ENCODE results near the gene SLC25A41. TPM values are rescaled to one million over a fixed set of nuclear protein-coding genes. Genes with fewer than 3 reads are reported as not detected.

Gene SLC25A41
- total and polyA plus RNA-seq, 2 of the 13 experiments (the other 11 are each of a cell fraction or from before 2014, with no cell fraction given), result 0.33 to 0.95 TPM

DNA sequence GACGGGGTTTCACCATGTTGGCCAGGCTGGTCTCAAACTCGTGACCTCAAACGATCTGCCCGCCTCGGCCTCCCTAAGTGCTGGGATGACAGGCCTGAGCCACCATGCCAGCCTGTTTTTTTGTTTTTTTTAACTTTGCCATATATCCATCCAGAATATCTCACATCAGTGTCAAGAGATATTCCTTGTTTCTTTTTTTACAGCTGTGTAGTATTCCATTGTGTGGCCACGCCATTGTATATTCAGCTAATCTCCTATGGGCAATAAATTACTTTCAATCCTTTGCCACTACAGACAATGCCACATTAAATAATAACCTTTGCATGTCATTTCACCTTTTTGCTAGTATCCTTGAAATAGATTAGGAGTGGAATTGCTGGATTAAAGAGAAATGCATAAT, 24.2 kb downstream of the SLC25A41 start (continued):
- TF ChIP-seq, protein P1, sequence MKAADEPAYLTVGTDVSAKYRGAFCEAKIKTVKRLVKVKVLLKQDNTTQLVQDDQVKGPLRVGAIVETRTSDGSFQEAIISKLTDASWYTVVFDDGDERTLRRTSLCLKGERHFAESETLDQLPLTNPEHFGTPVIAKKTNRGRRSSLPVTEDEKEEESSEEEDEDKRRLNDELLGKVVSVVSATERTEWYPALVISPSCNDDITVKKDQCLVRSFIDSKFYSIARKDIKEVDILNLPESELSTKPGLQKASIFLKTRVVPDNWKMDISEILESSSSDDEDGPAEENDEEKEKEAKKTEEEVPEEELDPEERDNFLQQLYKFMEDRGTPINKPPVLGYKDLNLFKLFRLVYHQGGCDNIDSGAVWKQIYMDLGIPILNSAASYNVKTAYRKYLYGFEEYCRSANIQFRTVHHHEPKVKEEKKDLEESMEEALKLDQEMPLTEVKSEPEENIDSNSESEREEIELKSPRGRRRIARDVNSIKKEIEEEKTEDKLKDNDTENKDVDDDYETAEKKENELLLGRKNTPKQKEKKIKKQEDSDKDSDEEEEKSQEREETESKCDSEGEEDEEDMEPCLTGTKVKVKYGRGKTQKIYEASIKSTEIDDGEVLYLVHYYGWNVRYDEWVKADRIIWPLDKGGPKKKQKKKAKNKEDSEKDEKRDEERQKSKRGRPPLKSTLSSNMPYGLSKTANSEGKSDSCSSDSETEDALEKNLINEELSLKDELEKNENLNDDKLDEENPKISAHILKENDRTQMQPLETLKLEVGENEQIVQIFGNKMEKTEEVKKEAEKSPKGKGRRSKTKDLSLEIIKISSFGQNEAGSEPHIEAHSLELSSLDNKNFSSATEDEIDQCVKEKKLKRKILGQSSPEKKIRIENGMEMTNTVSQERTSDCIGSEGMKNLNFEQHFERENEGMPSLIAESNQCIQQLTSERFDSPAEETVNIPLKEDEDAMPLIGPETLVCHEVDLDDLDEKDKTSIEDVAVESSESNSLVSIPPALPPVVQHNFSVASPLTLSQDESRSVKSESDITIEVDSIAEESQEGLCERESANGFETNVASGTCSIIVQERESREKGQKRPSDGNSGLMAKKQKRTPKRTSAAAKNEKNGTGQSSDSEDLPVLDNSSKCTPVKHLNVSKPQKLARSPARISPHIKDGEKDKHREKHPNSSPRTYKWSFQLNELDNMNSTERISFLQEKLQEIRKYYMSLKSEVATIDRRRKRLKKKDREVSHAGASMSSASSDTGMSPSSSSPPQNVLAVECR (CRISPR knock-in tag; IDR thresholded peaks at IDR 0.05; ENCODE audit: borderline replicate concordance), result no peak

DNA sequence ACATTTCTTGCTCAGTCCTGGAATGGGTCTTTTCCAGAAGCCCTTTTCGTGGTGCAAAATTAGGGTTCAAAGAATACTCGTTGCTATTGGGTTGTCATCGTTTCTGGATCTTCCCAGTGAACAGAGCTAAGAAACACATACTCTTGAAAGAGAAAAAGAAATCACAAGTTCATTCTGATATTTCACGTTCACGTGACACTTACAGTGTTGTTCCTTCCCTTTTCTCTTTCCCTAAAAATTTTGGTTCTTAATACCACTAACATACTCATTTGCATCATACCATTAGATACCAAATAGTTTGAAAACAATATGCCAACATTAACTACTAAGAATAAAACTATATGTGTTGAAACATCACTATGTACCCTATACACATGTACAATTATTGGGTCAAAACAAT, 27.2 kb downstream of the SLC25A41 start:
- FAIRE-seq (no peak), ATAC-seq (no peak), DNase-seq (ENCODE audit: low spot score) (no peak)
- no peak overlapping the region for H2AFZ ChIP-seq (ENCODE audit: low read length)
- peaks cover 18% of the 10 kb centered on the region for H3K4me1 ChIP-seq (ENCODE audit: insufficient read depth, low read length)
- POLR2A ChIA-PET, result no interaction called here
- BruUV-seq (replicated peaks), result no TSS peak
- CTCF ChIA-PET (ENCODE audit: low intra/inter-chr PET ratio, low total read pairs), result no interaction called here
- no peaks in the 10 kb centered on the region for H4K20me1 ChIP-seq (ENCODE audit: insufficient read depth, low read length)
- H3K4me3 ChIP-seq (replicated peaks in 1 of 3; ENCODE audit: insufficient read depth in 1 of 3, low read depth in 2 of 3, low read length in 3 of 3), result no peak overlapping the region
- 54% methylated on average over 5 of the region's 5 CpGs for WGBS (ENCODE audit: low lambda C conversion rate)
- H3K79me2 ChIP-seq (ENCODE audit: insufficient read depth, low read length), result no peaks in the 10 kb centered on the region
- no peaks in the 10 kb centered on the region for H3K36me3 ChIP-seq (replicated peaks in 1 of 2; ENCODE audit: control insufficient read depth in 1 of 2, insufficient read depth in 2 of 2, low read length in 2 of 2)
- H3K27ac ChIP-seq (ENCODE audit: extremely low read length, insufficient read depth, low read length), result no peak overlapping the region
- H3K9ac ChIP-seq (ENCODE audit: insufficient read depth, low read depth, low read length), result no peak overlapping the region
- intact Hi-C loops (cut with micrococcal nuclease; ENCODE audit: unreplicated experiment) (no loop called here), in situ Hi-C loops (cut with HindIII; ENCODE audit: extremely low pct_ligation_motif_present, low pct_unique_long_range_greater_than_20kb) (no loop called here)
- H3K4me2 ChIP-seq (ENCODE audit: low read depth, low read length), result no peak overlapping the region
- TF ChIP-seq ZNF746 (CRISPR knock-in tag; IDR thresholded peaks at IDR 0.05) (no peak), TBP (CRISPR knock-in tag; IDR thresholded peaks at IDR 0.05) (no peak), BRD4 (CRISPR knock-in tag; IDR thresholded peaks at IDR 0.05) (no peak)
- no peaks in the 10 kb centered on the region for H3K27me3 ChIP-seq (ENCODE audit: control insufficient read depth in 1 of 2, insufficient read depth in 2 of 2, low read length in 2 of 2)
- H3K9me3 ChIP-seq (ENCODE audit: low read length), result no peaks in the 10 kb centered on the region

Measured in HepG2 (cell line).